HFF-Myc (cell line): ENCODE data around the gene ZBTB38.

Experiments used
- DNase-seq: peaks from one replicate; pipeline ENCODE4 v3.0.0-alpha.2; 2011; ENCODE audit warnings: low read depth; ENCODE audit errors: extremely low read depth
- H3K4me3 ChIP-seq: replicated peaks from 2 replicates; pipeline ENCODE4 v1.5.1; 2011; ENCODE audit warnings: low read depth, mild to moderate bottlenecking, control low read depth, low read length
- CTCF ChIP-seq: IDR thresholded peaks from 2 replicates; pipeline ENCODE4 v1.5.1; 2012; ENCODE audit warnings: mild to moderate bottlenecking, low read depth, low read length, control low read depth; ENCODE audit errors: missing control alignments

ZBTB38 gene

GRCh38 chr3:141390747-141391146 lies 22.4 kb downstream of the ZBTB38 start:
- no peak for DNase-seq
- no peak overlapping the region for H3K4me3 ChIP-seq
- TF ChIP-seq CTCF, result no peak

DNA sequence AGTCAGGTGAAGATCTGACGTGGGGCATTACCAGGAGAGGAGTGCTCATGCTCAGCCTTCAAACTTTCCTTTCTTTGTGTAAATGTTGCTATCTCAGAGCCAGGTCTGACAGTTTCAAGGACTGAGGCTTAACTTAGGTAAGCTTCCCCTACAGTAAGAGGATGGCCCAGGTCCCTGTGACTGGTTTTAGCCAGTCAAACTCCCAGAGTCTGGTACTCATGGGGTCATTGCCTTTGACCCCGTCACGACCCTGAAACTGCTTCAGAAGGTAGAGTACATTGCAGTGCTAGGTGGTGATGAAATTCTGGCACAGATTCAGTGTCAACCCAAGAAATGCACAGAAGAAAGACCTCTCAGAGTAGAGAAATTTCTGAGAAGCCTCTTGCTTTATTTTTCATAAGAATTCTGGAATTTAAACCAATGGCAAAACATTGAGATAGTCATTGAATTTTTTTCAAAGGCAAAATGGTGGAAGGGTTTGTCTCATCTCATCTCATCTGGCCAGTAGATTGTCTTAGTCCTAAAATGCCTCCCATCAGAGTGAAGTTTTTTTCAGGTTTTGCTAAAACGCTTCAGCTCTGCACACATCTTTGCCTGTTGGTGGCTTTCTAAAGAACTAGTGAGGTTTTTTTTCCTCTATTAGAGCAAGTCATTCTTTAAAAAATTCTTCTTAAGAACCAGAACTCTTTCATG lies 23.1 kb downstream of the ZBTB38 start:
- DNase-seq, result no peak
- no peak overlapping the region for H3K4me3 ChIP-seq
- TF ChIP-seq CTCF, result no peak

- no peak for TF ChIP-seq CTCF
- H3K4me3 ChIP-seq, result no peak overlapping the region
- DNase-seq, result no peak
Observed at GRCh38 chr3:141391991-141392316, 23.6 kb downstream of the ZBTB38 start.

DNA sequence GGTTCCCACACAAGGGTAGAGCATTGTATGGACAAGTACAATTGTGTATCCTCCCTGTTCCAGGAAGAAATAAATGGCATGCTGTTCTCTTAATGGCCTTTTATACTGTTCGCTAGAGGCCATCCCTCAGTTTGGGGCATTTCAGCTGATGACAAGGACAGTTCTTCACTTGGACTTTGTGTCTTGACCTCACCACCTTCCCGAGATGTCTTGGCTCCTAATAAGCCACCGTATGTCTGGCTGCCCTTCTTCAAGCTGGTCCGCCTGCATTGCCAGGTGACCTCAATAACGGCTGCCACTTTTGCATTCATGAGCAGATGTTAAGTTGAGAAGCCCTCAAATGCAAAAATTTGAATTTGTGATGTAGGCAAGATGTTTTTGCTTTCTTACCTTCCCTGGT lies 24.1 kb downstream of the ZBTB38 start:
- no peak for TF ChIP-seq CTCF
- no peak overlapping the region for H3K4me3 ChIP-seq

GRCh38 chr3:141392897-141393734 lies 24.8 kb downstream of the ZBTB38 start:
- no peak overlapping the region for H3K4me3 ChIP-seq
- no peak for DNase-seq
- no peak for TF ChIP-seq CTCF

More for the DNA sequence above, 24.1 kb downstream of the ZBTB38 start:
- DNase-seq, result no peak

DNA sequence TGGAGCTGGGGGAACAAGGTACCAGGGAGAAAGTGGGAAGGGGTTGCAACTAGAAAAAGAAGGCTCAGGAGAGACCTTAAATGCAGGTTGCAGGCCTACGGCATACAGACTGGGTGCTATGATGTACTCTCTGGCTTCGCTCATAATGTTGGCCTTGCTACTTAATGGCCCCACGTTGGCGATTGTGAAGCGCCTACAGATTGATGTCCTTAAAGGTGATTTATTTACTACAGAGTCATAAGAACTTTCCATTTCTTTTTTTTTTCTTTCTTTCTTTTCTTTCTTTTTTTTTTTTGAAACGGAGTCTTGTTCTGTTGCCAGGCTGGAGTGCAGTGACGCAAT lies 25.4 kb downstream of the ZBTB38 start:
- no peak overlapping the region for H3K4me3 ChIP-seq
- DNase-seq, result no peak
- TF ChIP-seq CTCF, result no peak
